WERI-Rb-1 (cell line): ENCODE measurements around the gene CCR3.

Experiments used
- DNase-seq: peaks from one replicate; pipeline ENCODE4 v3.0.0-alpha.2; 2020
- H3K27ac ChIP-seq: fragments of 250-450 bp; sonication (Bioruptor Pico); 2 replicates; pipeline ENCODE4 v1.5.1; 2020; ENCODE audit warnings: mild to moderate bottlenecking, moderate library complexity
- H3K27me3 ChIP-seq: fragments of 250-450 bp; sonication (Bioruptor Pico); 2 replicates; pipeline ENCODE4 v1.5.1; 2021; ENCODE audit warnings: mild to moderate bottlenecking, low read depth, moderate library complexity; ENCODE audit not compliant: insufficient read depth, severe bottlenecking
- H3K36me3 ChIP-seq: fragments of 250-450 bp; sonication (Bioruptor Pico); 2 replicates; pipeline ENCODE4 v1.5.1; 2020; ENCODE audit warnings: mild to moderate bottlenecking, moderate library complexity
- H3K4me3 ChIP-seq: 2 replicates; pipeline ENCODE4 v1.5.1; 2011; ENCODE audit warnings: low read depth, mild to moderate bottlenecking, control low read depth, low read length
- H3K9me3 ChIP-seq: fragments of 250-450 bp; sonication (Bioruptor Pico); 2 replicates; pipeline ENCODE4 v1.5.1; 2021; ENCODE audit warnings: mild to moderate bottlenecking, moderate library complexity; ENCODE audit not compliant: severe bottlenecking
- CTCF ChIP-seq: IDR thresholded peaks from 2 replicates; pipeline ENCODE4 v1.5.1; 2011; ENCODE audit warnings: low read depth, mild to moderate bottlenecking, control low read depth, inconsistent platforms, low read length

Gene CCR3

DNA sequence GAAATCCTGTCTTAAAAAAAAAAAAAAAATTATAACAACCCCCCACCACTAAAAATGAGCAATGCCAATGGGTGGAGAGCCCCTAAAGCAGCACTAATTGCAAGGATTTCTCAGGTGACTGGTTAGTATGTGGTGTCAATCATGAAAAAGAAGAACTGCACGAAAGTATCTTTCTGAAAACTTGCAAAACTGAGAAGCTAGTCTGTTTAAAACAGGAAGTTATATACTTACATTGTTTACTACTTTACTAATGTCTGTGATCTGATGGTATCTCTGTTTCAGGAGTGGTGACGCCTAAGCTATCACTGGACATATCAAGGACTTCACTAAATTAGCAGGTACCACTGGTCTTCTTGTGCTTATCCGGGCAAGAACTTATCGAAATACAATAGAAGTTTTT, at the start of gene CCR3:
Gene CCR3, plus strand, starts transcription at position 341 of the 400 bp plus-strand sequence. CDS start 22,699 bp downstream, outside the sequence.
- no peak for TF ChIP-seq CTCF
- no peak within 1 kb of the TSS for H3K27ac ChIP-seq
- no peaks in the 10 kb centered on the region for H3K36me3 ChIP-seq
- no peak within 1 kb of the TSS for H3K4me3 ChIP-seq
- peaks cover 4% of the 10 kb centered on the region for H3K9me3 ChIP-seq
- no peak for DNase-seq
- H3K27me3 ChIP-seq = peaks cover 62% of the 10 kb centered on the region

DNA sequence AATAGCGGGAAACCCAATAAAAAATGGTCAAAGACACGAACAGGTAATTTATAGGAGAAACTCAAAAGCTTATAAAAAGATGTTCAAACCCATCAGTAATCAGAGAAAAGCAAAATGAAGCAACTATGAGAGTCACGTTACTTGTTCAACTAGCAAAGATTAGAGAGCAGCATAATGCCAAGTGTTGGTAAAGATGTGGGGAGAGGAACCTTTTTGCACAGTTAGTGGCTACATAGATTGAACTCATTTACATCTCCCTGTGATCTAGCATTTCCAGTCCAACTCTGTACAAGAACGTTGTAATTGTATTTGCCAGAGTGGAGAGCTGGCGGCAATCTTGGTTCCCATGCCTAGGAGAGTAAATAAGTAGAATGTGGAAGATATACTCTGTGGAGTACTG, 49.3 kb upstream of the CCR3 start:
- no peaks in the 10 kb centered on the region for H3K36me3 ChIP-seq
- no peak for DNase-seq
- peaks cover 4% of the 10 kb centered on the region for H3K9me3 ChIP-seq
- H3K4me3 ChIP-seq = no peak overlapping the region
- no peak overlapping the region for H3K27ac ChIP-seq
- peaks cover 55% of the 10 kb centered on the region for H3K27me3 ChIP-seq
- TF ChIP-seq CTCF = no peak

GRCh38 chr3:46193436-46193835, 48.8 kb upstream of the CCR3 start:
- no peak overlapping the region for H3K27ac ChIP-seq
- H3K27me3 ChIP-seq = peaks cover 55% of the 10 kb centered on the region
- peaks cover 4% of the 10 kb centered on the region for H3K9me3 ChIP-seq
- no peak for TF ChIP-seq CTCF
- no peak for DNase-seq
- no peaks in the 10 kb centered on the region for H3K36me3 ChIP-seq
- H3K4me3 ChIP-seq = no peak overlapping the region

DNA sequence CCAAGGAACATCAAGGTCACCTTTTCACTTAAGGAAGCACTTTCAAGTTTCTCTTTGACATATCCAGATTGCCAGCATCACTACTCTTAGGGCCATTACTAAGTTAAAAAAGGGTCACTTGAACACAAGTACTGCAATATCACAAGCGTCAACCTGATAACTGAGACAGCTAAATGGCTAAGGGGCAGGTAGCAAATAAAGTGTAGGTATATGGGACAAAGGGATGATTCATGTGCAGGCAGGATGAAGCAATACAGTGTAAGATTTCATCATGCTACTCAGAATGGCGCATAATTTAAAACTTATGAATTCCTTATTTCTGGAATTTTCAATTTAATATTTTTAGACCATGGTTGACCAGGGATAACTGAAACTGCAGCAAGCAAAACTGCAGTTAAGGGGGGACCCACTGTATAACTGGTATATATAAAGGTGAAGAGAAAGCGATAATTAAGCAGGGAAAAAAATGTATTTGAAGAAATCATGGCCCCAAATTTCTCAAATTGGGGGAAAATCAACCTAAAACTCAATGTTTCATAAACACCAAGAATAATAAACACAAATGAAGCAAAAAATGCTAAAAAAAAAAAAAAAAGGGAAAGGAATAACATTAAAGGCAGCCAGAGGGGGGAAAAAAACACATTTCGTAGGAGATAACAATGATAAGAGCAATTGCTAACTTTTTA, 47.2 kb upstream of the CCR3 start:
- H3K4me3 ChIP-seq = no peak overlapping the region

DNA sequence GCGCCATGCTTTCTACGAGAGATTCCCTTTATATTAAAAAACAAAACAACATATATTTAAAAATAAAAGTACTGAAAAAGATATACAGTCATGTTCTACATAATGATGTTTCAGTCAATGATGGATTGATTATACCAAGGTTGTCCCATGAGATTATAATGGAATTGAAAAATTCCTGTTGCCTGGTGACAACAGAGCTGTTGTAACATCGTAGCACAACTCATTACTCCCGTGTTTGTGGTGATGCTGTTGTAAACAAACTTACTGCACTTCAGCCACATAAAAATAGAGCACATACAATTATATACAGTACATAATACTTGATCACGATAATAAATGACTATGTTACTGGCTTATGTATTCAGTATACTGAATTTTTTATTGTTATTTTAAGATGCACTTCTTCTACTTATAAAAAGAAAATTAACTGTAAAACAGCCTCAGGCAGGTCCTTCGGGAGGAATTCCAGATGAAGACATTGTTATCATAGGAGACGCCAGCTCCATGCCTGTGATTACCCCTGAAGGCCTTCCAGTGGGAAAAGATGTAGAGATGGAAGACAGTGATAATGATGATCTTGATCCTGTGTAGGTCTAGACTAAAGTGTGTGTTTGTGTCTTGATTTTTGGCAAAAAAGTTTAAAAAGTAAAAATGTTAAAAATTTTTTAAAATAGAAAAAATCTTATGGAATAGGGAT, 45.9 kb upstream of the CCR3 start:
- no peaks in the 10 kb centered on the region for H3K36me3 ChIP-seq
- DNase-seq = no peak
- TF ChIP-seq CTCF = no peak
- peaks cover 57% of the 10 kb centered on the region for H3K27me3 ChIP-seq
- no peak overlapping the region for H3K27ac ChIP-seq
- H3K9me3 ChIP-seq = peaks cover 4% of the 10 kb centered on the region
- H3K4me3 ChIP-seq = no peak overlapping the region

More for the DNA sequence above, 47.2 kb upstream of the CCR3 start:
- TF ChIP-seq CTCF = no peak
- peaks cover 57% of the 10 kb centered on the region for H3K27me3 ChIP-seq
- H3K36me3 ChIP-seq = no peaks in the 10 kb centered on the region
- peaks cover 4% of the 10 kb centered on the region for H3K9me3 ChIP-seq
- DNase-seq = no peak
- H3K27ac ChIP-seq = no peak overlapping the region
